Heart left ventricle (tissue), 16 donors: ENCODE data around the gene TACR2. TPM values are rescaled to one million over a fixed set of nuclear protein-coding genes. Genes with fewer than 3 reads are reported as not detected.
"Not testable (repeated sequence)": the region's sequence is repeated elsewhere in the genome, so short reads cannot be mapped to it uniquely, and the experiment has no call there.

Experiments
- ATAC-seq, 4 donors: fragments of 200-7000 bp; cut with Tn5 transposase; one replicate each; pipeline ENCODE4 v1.9.1; 2020 to 2022; ENCODE audit warnings: moderate library complexity in 4 of 4, mild to moderate bottlenecking in 3 of 4, moderate number of reproducible peaks in 1 of 4
- DNase-seq, 5 donors: peaks; one replicate each; pipeline ENCODE4 v3.0.0-alpha.2; 2020
- H3K27ac ChIP-seq, 12 donors: fragments of 200-600 bp; sonication (generic) in 4 of 12; one replicate each; pipeline versions ENCODE4 v1.5.0 to v1.8.0; 2016 to 2022; ENCODE audit warnings: mild to moderate bottlenecking in 2 of 12
- H3K27me3 ChIP-seq, 9 donors: fragments of 200-600 bp; sonication (generic) in 2 of 9; one replicate each; pipeline versions ENCODE4 v1.5.1 to v1.8.0; 2016 to 2022; ENCODE audit warnings: mild to moderate bottlenecking in 3 of 9
- H3K36me3 ChIP-seq, 9 donors: fragments of 200-600 bp; sonication (generic) in 2 of 9; one replicate each; pipeline versions ENCODE4 v1.5.0 to v1.8.0; 2018 to 2022; ENCODE audit warnings: mild to moderate bottlenecking in 2 of 9
- H3K4me1 ChIP-seq, 12 donors: fragments of 200-600 bp; sonication (generic) in 4 of 12; one replicate each; pipeline versions ENCODE4 v1.5.0 to v1.8.0; 2016 to 2022; ENCODE audit warnings: mild to moderate bottlenecking in 3 of 12
- H3K4me3 ChIP-seq, 12 donors: fragments of 200-600 bp; sonication (generic) in 4 of 12; one replicate each; pipeline versions ENCODE4 v1.5.0 to v1.8.0; 2017 to 2022; ENCODE audit warnings: mild to moderate bottlenecking in 9 of 12, moderate library complexity in 4 of 12
- H3K9me3 ChIP-seq, 12 donors: fragments of 200-600 bp; sonication (generic) in 4 of 12; one replicate each; pipeline versions ENCODE4 v1.5.0 to v1.8.0; 2016 to 2022; ENCODE audit warnings: mild to moderate bottlenecking in 1 of 12
- CTCF ChIP-seq, 12 donors: fragments of 200-600 bp; sonication (generic) in 4 of 12; IDR thresholded peaks; one replicate each; pipeline versions ENCODE4 v1.5.0 to v1.8.0; 2018 to 2022; ENCODE audit warnings: antibody characterized with exemption in 12 of 12, mild to moderate bottlenecking in 5 of 12
- POLR2A ChIP-seq, 2 donors: fragments of 450-650 bp; IDR thresholded peaks; one replicate each; pipeline ENCODE4 v1.6.1; 2017; ENCODE audit warnings: antibody characterized with exemption in 2 of 2, mild to moderate bottlenecking in 2 of 2, moderate library complexity in 2 of 2
- WGBS, 4 donors: extraction: QIAGEN DNeasy Blood & Tissue Kit in 2 of 4; methylation state at CpG; one replicate each; pipeline versions ENCODE4 v1.1.5 to v1.1.7; 2013 to 2018; 5-methylcytosine and 5-hydroxymethylcytosine counted together
- intact Hi-C, 10 donors: fragments of 100-400 bp; cut with DNase I; formaldehyde crosslinking; loops; one replicate each; pipeline versions ENCODE4 v1.11.1 to v1.14.2; 2022
- polyA plus RNA-seq, 2 donors: library from polyadenylated mRNA; stranded (reverse); fragments of 200-250 nt; gene quantifications; one replicate each; pipeline ENCODE4 v1.2.3, GENCODE V29; 2013
- total RNA-seq, 9 donors: library from RNA; depleted of rRNA in 2 of 9; stranded (reverse); fragments of >200 nt in 2 of 9; fragmentation: NEBNext Ultra II Directional in 3 of 9; extraction: Animal tissue kit (Norgen Biotek cat#: 25700) in 3 of 9; gene quantifications; one replicate each; pipeline versions ENCODE4 v1.1.0 to v1.2.4, GENCODE V29; 2016 to 2023
- donor health status: ischemic (EF 13 %, LVEDD 7.1; RV severe dilation, severe dysfunction).
- donor health status: healthy with polysubstance abuse.
- donor health status: DM: no; HTN: yes; CAD: no.
- donor health status: DM: no; HTN: no; CAD: no.
- donor health status: ischemic (EF 25% LVEDD 6.9; RV normal size, moderate dysfunction).
- donor health status: ischemic (EF 25% LVEDD 5.7; RV mildly dilated, moderate dysfunction).
- donor health status: healthy.
- donor health status: DM: yes; HTN: yes; CAD: no.
- donor health status: ischemic (EF 35%, LVEDD 5.7; RV mildly dilated, moderate dysfunction).
- donor health status: nonischemic (EF 11% LVEDD 7.7; RV severe dilation, severe dysfunction).
- donor health status: DM: yes; HTN: yes; CAD: no.
- donor health status: PGD.
- donor health status: ischemic (EF 29% LVEDD 5.4; RV normal size, mild dysfunction).
- donor health status: nonischemic (EF 23%, LVEDD 6.1; RV moderate dilation, normal function).

Gene TACR2
- total and polyA plus RNA-seq, 11 donors = 0.11 to 0.39 (median 0.23) TPM; not detected in 5

GRCh38 chr10:69451209-69451783 is 34.6 kb upstream of the TACR2 start, which contains the start of gene TSPAN15:
TSPAN15 (plus strand) TSS chr10:69451465; CDS start chr10:69451595, 130 bp downstream.
- peaks cover 0 to 42% (median 20%) of the 10 kb centered on the region in 12 donors for H3K4me1 ChIP-seq
- peak; percentile 90 to 97 (median 96) for ATAC-seq
- no peaks in the 10 kb centered on the region for H3K27me3 ChIP-seq
- DNase-seq = peak; percentile 93 to 94 (median 94)
- intact Hi-C loops = no loop called here
- peak within 1 kb of the TSS in 10 of 12 donors; percentile 64 to 91 (median 75) for H3K27ac ChIP-seq
- H3K4me3 ChIP-seq = peak within 1 kb of the TSS; percentile 62 to 96 (median 86)
- TF ChIP-seq CTCF (IDR thresholded peaks at IDR 0.05) (peak in 1 of 12 donors; percentile 9), POLR2A (IDR thresholded peaks at IDR 0.05) (peak in 1 of 2 donors; percentile 74)
- H3K9me3 ChIP-seq = no peaks in the 10 kb centered on the region
- H3K36me3 ChIP-seq = no peaks in the 10 kb centered on the region
- 1% methylated on average over 29 to 45 of the region's 45 CpGs for WGBS, 4 donors

DNA sequence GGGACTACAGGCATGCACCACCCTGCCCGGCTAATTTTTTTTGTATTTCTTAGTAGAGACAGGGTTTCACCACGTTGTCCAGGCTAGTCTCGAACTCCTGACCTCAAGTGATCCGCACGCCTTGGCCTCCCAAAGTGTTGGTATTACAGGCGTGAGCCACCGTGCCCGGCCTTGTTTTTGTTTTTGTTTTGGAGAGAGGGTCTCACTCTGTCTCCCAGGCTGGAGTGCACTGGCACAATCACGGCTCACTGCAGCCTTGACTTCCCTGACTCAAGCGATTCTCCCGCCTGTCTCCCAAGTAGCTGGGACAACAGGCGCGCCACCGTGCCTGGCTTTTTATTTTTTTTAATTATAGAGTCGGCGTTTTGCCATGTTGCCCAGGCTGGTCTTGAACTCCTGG is 33.7 kb upstream of the TACR2 start:
- Histone ChIP-seq H3K27ac (peak overlapping the region in 8 of 12 donors; percentile 18 to 91 (median 67)), H3K4me3 (peak overlapping the region in 1 of 12 donors; percentile 88), H3K4me1 (peaks cover 0 to 42% (median 20%) of the 10 kb centered on the region in 12 donors)
- intact Hi-C loops, ATAC-seq, DNase-seq, H3K9me3 ChIP-seq, H3K27me3 ChIP-seq, H3K36me3 ChIP-seq: not testable (repeated sequence)
- 80 to 89% (median 87%) methylated on average over 16 of the region's 16 CpGs for WGBS, 4 donors

- TF ChIP-seq CTCF (IDR thresholded peaks at IDR 0.05) (peak; percentile 47 to 73 (median 66)), POLR2A (IDR thresholded peaks at IDR 0.05) (no peak)
- Histone ChIP-seq H3K4me3 (no peak overlapping the region), H3K9me3 (no peaks in the 10 kb centered on the region), H3K36me3 (no peaks in the 10 kb centered on the region), H3K4me1 (peaks cover 0 to 42% (median 20%) of the 10 kb centered on the region in 12 donors), H3K27ac (peak overlapping the region in 9 of 12 donors; percentile 18 to 91 (median 59)), H3K27me3 (no peaks in the 10 kb centered on the region)
- intact Hi-C loops = loop anchor here in 2 of 10 donors (5.0 kb wide), 1 partner anchor 57 kb away; no protein-coding TSS in a partner anchor
- ATAC-seq = peak; percentile 53 to 83 (median 76)
- DNase-seq = peak in 4 of 5 donors; percentile 56 to 69 (median 65)
- WGBS, 4 donors = 0 to 18% (median 12%) methylated on average over 1 of the region's 1 CpG
Observed at GRCh38 chr10:69449841-69450240, 33.1 kb upstream of the TACR2 start.

GRCh38 chr10:69446650-69447151 is 30.0 kb upstream of the TACR2 start:
- Histone ChIP-seq H3K4me1 (peaks cover 0 to 22% (median 13%) of the 10 kb centered on the region in 12 donors), H3K36me3 (no peaks in the 10 kb centered on the region), H3K4me3 (no peak overlapping the region), H3K9me3 (no peaks in the 10 kb centered on the region), H3K27ac (peak overlapping the region in 1 of 12 donors; percentile 12), H3K27me3 (no peaks in the 10 kb centered on the region)
- DNase-seq (no peak), ATAC-seq (no peak)
- WGBS, 4 donors = 58 to 66% (median 62%) methylated on average over 3 of the region's 3 CpGs
- TF ChIP-seq POLR2A (IDR thresholded peaks at IDR 0.05) = no peak
- no peak for TF ChIP-seq CTCF (IDR thresholded peaks at IDR 0.05)
- intact Hi-C loops = loop anchor here in 2 of 10 donors (5.0 kb wide), 1 partner anchor 61 kb away; no protein-coding TSS in a partner anchor
